ENCODE measurements around the gene FGR.
"Not testable (repeated sequence)": the region's sequence is repeated elsewhere in the genome, so short reads cannot be mapped to it uniquely, and the experiment has no call there.

FGR gene

DNA sequence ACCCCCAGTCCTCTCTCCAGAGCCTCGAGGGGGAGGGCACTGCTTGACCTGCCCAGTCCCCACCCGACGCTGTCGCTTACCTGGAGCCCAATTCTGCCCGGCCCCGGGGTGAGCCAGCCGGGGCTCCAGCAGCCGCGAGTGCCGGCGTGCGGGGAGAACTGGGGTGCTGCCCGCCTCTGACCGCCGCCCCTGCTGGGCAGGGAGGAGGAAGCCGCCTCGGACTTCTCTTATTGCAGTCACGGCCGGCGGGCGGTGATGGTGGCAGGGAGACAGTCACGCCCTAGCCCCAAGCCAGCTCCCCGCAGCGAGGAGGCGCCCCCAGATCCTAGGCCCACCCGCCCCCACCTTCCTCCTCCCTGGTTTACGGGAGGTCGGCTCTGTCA lies at the start of gene FGR:
Gene FGR (minus strand): TSS at position 201 of the 383 bp plus-strand sequence. CDS start 11,269 bp downstream, outside the sequence.
- H3K4me3 ChIP-seq (ENCODE audit: low read depth, low read length): peak within 1 kb of the TSS; percentile 23
- DNase-seq (ENCODE audit: low read depth, low spot score): no peak
- TF ChIP-seq, protein P1, sequence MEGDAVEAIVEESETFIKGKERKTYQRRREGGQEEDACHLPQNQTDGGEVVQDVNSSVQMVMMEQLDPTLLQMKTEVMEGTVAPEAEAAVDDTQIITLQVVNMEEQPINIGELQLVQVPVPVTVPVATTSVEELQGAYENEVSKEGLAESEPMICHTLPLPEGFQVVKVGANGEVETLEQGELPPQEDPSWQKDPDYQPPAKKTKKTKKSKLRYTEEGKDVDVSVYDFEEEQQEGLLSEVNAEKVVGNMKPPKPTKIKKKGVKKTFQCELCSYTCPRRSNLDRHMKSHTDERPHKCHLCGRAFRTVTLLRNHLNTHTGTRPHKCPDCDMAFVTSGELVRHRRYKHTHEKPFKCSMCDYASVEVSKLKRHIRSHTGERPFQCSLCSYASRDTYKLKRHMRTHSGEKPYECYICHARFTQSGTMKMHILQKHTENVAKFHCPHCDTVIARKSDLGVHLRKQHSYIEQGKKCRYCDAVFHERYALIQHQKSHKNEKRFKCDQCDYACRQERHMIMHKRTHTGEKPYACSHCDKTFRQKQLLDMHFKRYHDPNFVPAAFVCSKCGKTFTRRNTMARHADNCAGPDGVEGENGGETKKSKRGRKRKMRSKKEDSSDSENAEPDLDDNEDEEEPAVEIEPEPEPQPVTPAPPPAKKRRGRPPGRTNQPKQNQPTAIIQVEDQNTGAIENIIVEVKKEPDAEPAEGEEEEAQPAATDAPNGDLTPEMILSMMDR (IDR thresholded peaks at IDR 0.05; ENCODE audit: low read depth, low read length): no peak

DNA sequence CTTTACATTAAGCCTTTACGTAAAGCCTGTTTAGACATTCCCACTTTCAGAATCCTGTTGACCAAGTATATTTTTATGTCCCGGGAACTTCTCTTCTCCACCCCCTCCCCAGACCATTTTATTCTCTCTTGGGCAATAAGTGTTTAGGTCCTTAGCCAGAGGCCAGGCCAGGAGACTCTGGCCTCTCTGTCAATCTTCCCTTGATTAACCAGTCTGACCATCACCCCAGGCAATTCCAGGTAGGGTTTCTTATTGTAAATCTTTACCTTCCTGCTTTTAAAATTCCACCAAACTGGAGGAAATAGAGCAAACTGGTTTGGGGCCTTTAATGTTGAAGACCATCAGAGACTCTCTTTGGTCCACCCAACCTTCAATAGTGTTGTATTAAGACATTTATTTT lies 49.2 kb upstream of the FGR start:
- in situ Hi-C loops (cut with HindIII; ENCODE audit: low sequenced_read_pairs): no loop called here
- DNase-seq (ENCODE audit: low read depth, low spot score): no peak
- TF ChIP-seq, protein P1 (IDR thresholded peaks at IDR 0.05; ENCODE audit: low read depth, low read length): no peak
- H3K4me3 ChIP-seq (ENCODE audit: low read depth, low read length): no peak overlapping the region

More for the DNA sequence above, at the start of gene FGR:
- in situ Hi-C loops (cut with HindIII; ENCODE audit: low sequenced_read_pairs): no loop called here

DNA sequence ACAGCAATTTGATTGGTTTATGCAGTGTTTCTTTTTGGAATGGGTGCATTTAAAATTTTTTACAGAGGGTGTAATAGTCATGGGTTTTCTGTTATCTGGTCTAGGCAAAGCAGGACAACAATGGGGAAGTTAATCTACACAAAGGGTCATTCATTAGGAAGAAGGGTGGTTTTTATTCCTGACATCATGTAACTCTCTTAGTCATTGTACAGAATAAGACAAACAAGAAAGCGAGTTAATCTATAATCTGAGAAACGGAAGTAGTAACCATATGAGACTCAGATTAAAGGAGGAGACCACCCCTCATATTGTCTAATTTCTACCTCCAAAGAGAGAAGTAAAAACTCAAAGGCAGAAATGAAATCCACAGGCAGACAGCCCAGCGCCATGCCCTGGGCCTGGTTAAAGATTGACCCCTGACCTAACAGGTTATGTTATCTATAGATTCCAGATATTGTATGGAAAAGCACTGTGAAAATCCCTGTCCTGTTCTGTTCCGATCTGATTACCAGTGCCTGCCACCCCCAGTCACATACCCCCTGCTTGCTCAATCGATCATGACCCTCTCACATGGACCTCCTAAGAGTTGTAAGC lies 47.5 kb upstream of the FGR start:
- no peak overlapping the region for H3K4me3 ChIP-seq (ENCODE audit: low read depth, low read length)
- in situ Hi-C loops (cut with HindIII; ENCODE audit: low sequenced_read_pairs): no loop called here
- no peak for DNase-seq (ENCODE audit: low read depth, low spot score)
- TF ChIP-seq, protein P1 (IDR thresholded peaks at IDR 0.05; ENCODE audit: low read depth, low read length): no peak

DNA sequence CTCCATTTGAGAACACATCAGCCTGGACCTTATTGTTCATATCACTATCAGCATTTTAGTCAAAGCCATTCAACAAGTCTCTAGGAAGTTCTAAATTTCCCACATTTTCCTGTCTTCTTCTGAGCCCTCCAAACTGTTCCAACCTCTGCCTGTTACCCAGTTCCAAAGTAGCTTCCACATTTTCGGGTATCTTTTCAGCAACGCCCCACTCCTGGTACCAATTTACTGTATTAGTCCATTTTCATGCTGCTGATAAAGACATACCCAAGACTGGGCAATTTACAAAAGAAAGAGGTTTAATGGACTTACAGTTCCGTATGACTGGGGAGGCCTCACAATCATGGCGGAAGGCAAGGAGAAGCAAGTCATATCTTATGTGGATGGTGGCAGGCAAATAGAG lies 46.6 kb upstream of the FGR start:
- DNase-seq (ENCODE audit: low read depth, low spot score); in situ Hi-C loops (cut with HindIII; ENCODE audit: low sequenced_read_pairs); H3K4me3 ChIP-seq (ENCODE audit: low read depth, low read length): not testable (repeated sequence)

DNA sequence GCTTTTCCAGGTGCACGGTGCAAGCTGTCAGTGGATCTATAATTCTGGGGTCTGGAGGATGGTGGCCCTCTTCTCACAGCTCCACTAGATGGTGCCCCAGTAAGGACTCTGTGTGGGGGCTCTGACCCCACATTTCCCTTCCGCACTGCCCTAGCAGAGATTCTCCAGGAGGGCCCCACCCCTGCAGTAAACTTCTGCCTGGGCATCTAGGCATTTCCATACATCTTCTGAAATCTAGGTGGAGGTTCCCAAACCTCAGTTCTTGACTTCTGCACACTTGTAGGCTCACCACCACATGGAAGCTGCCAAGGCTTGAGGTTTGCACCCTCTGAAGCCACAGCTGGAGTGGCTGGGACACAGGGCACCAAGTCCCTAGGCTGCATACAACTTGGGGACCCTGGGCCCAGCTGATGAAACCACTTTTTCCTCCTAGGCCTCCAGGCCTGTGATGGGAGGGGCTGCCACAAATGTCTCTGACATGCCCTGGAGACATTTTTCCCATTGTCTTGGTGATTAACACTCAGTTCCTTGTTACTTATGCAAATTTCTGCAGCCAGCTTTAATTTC lies 45.3 kb upstream of the FGR start:
- DNase-seq (ENCODE audit: low read depth, low spot score); in situ Hi-C loops (cut with HindIII; ENCODE audit: low sequenced_read_pairs): not testable (repeated sequence)

DNA sequence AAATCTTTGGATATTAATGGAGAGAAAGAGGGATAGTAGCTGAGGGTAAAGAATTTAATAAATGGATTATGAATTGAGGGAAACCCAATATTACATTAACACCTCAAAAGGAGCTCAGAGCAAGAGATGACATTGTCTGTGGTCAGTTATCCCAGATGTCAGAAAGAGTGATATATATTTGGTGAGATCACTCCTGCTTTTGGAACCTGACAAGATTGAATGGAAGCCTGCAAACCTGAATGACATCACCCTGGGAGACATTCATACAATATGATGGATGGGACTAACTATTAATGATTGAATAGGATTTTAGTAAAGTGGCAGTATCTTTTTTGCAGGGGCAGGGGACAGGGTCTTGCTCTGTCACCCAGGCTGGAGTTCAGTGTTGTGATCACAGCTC lies 43.8 kb upstream of the FGR start:
- TF ChIP-seq, protein P1 (IDR thresholded peaks at IDR 0.05; ENCODE audit: low read depth, low read length): no peak
- in situ Hi-C loops (cut with HindIII; ENCODE audit: low sequenced_read_pairs): no loop called here
- DNase-seq (ENCODE audit: low read depth, low spot score): no peak
- H3K4me3 ChIP-seq (ENCODE audit: low read depth, low read length): no peak overlapping the region

More for the DNA sequence above, 45.3 kb upstream of the FGR start:
- not testable (repeated sequence) for H3K4me3 ChIP-seq (ENCODE audit: low read depth, low read length)

DNA sequence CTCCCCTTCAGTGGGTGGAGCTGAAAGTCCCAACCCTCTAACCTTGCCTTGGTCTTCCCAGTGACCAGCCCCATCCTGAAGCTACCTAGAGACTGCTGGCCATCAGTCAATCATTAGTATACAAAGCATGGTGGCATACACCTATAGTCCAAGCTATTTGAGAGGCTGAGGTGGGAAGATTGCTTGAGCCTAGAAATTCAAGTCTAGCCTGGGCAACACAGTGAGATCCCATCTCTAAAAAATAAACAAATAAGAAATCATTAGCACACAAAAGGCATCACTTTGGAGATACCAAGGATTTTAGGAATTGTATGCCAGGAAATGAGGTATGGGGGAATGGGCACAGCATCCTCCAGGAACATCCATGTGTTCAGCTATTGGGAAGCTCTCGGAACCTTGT lies 41.4 kb upstream of the FGR start:
- in situ Hi-C loops (cut with HindIII; ENCODE audit: low sequenced_read_pairs): no loop called here
- no peak overlapping the region for H3K4me3 ChIP-seq (ENCODE audit: low read depth, low read length)
- TF ChIP-seq, protein P1 (IDR thresholded peaks at IDR 0.05; ENCODE audit: low read depth, low read length): no peak
- DNase-seq (ENCODE audit: low read depth, low spot score): no peak
